WTC11 (cell line): ENCODE data around the gene DENND2C. TPM values are rescaled to one million over a fixed set of nuclear protein-coding genes. Genes with fewer than 3 reads are reported as not detected.

ENCODE experiments used
- ATAC-seq: fragments of 200-7000 bp; cut with Tn5 transposase; 2 replicates; pipeline ENCODE4 v1.10.0; 2021; ENCODE audit warnings: mild to moderate bottlenecking, moderate library complexity
- CTCF ChIA-PET: fragments of 300-600 bp; sonication (Branson Sonifier 250); formaldehyde crosslinking; loops from one replicate; lab custom pipeline; 2021; ENCODE audit warnings: antibody characterized with exemption; lab: Charles Lee
- POLR2A ChIA-PET: fragments of 350-600 bp; sonication (Branson Sonifier 250); formaldehyde crosslinking; loops from one replicate; lab custom pipeline; 2021; ENCODE audit warnings: antibody characterized with exemption; lab: Charles Lee
- DNase-seq: peaks from one replicate; pipeline ENCODE4 v3.0.0; 2021; ENCODE audit warnings: low spot score
- H3K27ac Mint-ChIP-seq: 2 replicates; pipeline ENCODE4 v1.8.0; 2021; ENCODE audit warnings: mixed read lengths
- H3K27me3 Mint-ChIP-seq: 2 replicates; pipeline ENCODE4 v1.8.0; 2021; ENCODE audit warnings: low read depth, mild to moderate bottlenecking, moderate library complexity, mixed read lengths
- H3K36me3 Mint-ChIP-seq: 2 replicates; pipeline ENCODE4 v1.8.0; 2021; ENCODE audit warnings: mixed read lengths
- H3K4me1 Mint-ChIP-seq: 2 replicates; pipeline ENCODE4 v1.8.0; 2022; ENCODE audit warnings: mixed read lengths
- H3K4me3 Mint-ChIP-seq: 2 replicates; pipeline ENCODE4 v1.8.0; 2021; ENCODE audit warnings: mild to moderate bottlenecking, moderate library complexity, mixed read lengths
- H3K9me3 Mint-ChIP-seq: 2 replicates; pipeline ENCODE4 v1.8.0; 2021; ENCODE audit warnings: mixed read lengths
- CREM ChIP-seq: sonication (generic); formaldehyde crosslinking; IDR thresholded peaks from 2 replicates; pipeline ENCODE4 v1.8.1; 2022; ENCODE audit warnings: mild to moderate bottlenecking, missing genetic modification reagents, moderate library complexity
- ETV6 ChIP-seq: sonication (generic); formaldehyde crosslinking; IDR thresholded peaks from 2 replicates; pipeline ENCODE4 v1.8.1; 2022; ENCODE audit warnings: mild to moderate bottlenecking, missing genetic modification reagents
- KAT7 ChIP-seq: sonication (generic); formaldehyde crosslinking; IDR thresholded peaks from 2 replicates; pipeline ENCODE4 v1.8.1; 2023; ENCODE audit warnings: missing genetic modification reagents, mild to moderate bottlenecking, borderline replicate concordance
- RORB ChIP-seq: fragments of 250-450 bp; sonication (Bioruptor Pico); IDR thresholded peaks from 2 replicates; pipeline ENCODE4 v1.9.0; 2021; ENCODE audit warnings: mild to moderate bottlenecking
- SMAD4 ChIP-seq: sonication (generic); formaldehyde crosslinking; IDR thresholded peaks from 2 replicates; pipeline ENCODE4 v1.8.0; 2022; ENCODE audit warnings: mild to moderate bottlenecking, missing genetic modification reagents
- SOX15 ChIP-seq: fragments of 250-450 bp; sonication (Bioruptor Pico); IDR thresholded peaks from 2 replicates; pipeline ENCODE4 v1.9.0; 2021; ENCODE audit warnings: mild to moderate bottlenecking
- SP1 ChIP-seq: sonication (generic); formaldehyde crosslinking; conservative IDR thresholded peaks from 2 replicates; pipeline ENCODE4 v1.8.1; 2022; ENCODE audit warnings: missing genetic modification reagents
- ZNF263 ChIP-seq: sonication (generic); formaldehyde crosslinking; IDR thresholded peaks from 2 replicates; pipeline ENCODE4 v1.8.1; 2022; ENCODE audit warnings: low read depth, mild to moderate bottlenecking, moderate library complexity, missing genetic modification reagents
- total RNA-seq: library from RNA; stranded (reverse); gene quantifications from 3 replicates; pipeline ENCODE4 v1.2.3, GENCODE V29; 2021
- TF ChIP-seq, protein P1 (sequence below): sonication (generic); formaldehyde crosslinking; IDR thresholded peaks from 2 replicates; pipeline ENCODE4 v1.8.1; 2022; ENCODE audit warnings: mild to moderate bottlenecking, moderate library complexity, missing genetic modification reagents
- TF ChIP-seq, protein P2 (sequence below): sonication (generic); formaldehyde crosslinking; IDR thresholded peaks from 2 replicates; pipeline ENCODE4 v1.8.1; 2023; ENCODE audit warnings: mild to moderate bottlenecking, missing genetic modification reagents, moderate library complexity
- TF ChIP-seq, protein P3 (sequence below): sonication (generic); formaldehyde crosslinking; conservative IDR thresholded peaks from 2 replicates; pipeline ENCODE4 v1.8.1; 2023; ENCODE audit warnings: mild to moderate bottlenecking, low read depth, missing genetic modification reagents, moderate library complexity
- TF ChIP-seq, protein P4 (sequence below): fragments of 250-450 bp; sonication (Bioruptor Pico); IDR thresholded peaks from 2 replicates; pipeline ENCODE4 v1.9.0; 2021; ENCODE audit warnings: moderate library complexity, mild to moderate bottlenecking, inconsistent platforms, borderline replicate concordance
- TF ChIP-seq, protein P5 (sequence below): sonication (generic); formaldehyde crosslinking; IDR thresholded peaks from 2 replicates; pipeline ENCODE4 v1.8.0; 2022; ENCODE audit warnings: mild to moderate bottlenecking, missing genetic modification reagents
- TF ChIP-seq, protein P6 (sequence below): sonication (generic); formaldehyde crosslinking; IDR thresholded peaks from 2 replicates; pipeline ENCODE4 v1.8.0; 2023; ENCODE audit warnings: missing genetic modification reagents, mild to moderate bottlenecking, borderline replicate concordance
- TF ChIP-seq, protein P7 (sequence below): sonication (generic); formaldehyde crosslinking; IDR thresholded peaks from 2 replicates; pipeline ENCODE4 v1.8.1; 2023; ENCODE audit warnings: mild to moderate bottlenecking, missing genetic modification reagents, moderate library complexity
- TF ChIP-seq, protein P8 (sequence below): fragments of 250-450 bp; sonication (Bioruptor Pico); IDR thresholded peaks from 2 replicates; pipeline ENCODE4 v1.9.0; 2021; ENCODE audit warnings: mild to moderate bottlenecking

The DENND2C gene
- total RNA-seq, 1 experiment from 2014 or later = 2.9 TPM

DNA sequence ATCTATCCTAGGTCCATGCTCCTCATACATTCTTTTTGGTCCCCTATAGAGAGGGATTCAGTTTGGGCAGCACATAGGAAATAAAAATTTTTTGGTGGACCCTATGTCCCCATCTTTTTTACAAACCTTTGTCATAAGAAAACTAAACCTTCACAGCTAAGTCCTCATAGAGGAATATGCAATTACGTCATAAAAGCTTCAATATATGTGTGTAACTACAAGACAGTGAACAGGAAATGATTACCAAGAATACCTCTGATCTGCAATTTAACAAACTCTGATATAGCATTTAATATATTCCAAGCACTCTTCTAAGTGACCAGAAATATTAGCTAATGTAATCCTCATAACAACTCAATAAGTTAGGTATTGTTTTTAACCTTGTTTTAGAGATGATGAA is 6.3 kb upstream of the DENND2C start:
- ChIA-PET POLR2A (no interaction called here), CTCF (no interaction called here)
- H3K4me1 Mint-ChIP-seq = no peaks in the 10 kb centered on the region
- H3K27ac Mint-ChIP-seq = no peak overlapping the region
- H3K4me3 Mint-ChIP-seq = no peak overlapping the region
- peaks cover 37% of the 10 kb centered on the region for H3K27me3 Mint-ChIP-seq
- TF ChIP-seq KAT7 (no peak), RORB (CRISPR knock-in tag) (no peak), CREM (CRISPR knock-in tag) (no peak), ETV6 (no peak)
- TF ChIP-seq, protein P1, sequence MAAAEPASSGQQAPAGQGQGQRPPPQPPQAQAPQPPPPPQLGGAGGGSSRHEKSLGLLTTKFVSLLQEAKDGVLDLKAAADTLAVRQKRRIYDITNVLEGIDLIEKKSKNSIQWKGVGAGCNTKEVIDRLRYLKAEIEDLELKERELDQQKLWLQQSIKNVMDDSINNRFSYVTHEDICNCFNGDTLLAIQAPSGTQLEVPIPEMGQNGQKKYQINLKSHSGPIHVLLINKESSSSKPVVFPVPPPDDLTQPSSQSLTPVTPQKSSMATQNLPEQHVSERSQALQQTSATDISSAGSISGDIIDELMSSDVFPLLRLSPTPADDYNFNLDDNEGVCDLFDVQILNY (CRISPR knock-in tag) = no peak
- TF ChIP-seq, protein P2, sequence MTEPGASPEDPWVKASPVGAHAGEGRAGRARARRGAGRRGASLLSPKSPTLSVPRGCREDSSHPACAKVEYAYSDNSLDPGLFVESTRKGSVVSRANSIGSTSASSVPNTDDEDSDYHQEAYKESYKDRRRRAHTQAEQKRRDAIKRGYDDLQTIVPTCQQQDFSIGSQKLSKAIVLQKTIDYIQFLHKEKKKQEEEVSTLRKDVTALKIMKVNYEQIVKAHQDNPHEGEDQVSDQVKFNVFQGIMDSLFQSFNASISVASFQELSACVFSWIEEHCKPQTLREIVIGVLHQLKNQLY = no peak
- TF ChIP-seq, protein P3, sequence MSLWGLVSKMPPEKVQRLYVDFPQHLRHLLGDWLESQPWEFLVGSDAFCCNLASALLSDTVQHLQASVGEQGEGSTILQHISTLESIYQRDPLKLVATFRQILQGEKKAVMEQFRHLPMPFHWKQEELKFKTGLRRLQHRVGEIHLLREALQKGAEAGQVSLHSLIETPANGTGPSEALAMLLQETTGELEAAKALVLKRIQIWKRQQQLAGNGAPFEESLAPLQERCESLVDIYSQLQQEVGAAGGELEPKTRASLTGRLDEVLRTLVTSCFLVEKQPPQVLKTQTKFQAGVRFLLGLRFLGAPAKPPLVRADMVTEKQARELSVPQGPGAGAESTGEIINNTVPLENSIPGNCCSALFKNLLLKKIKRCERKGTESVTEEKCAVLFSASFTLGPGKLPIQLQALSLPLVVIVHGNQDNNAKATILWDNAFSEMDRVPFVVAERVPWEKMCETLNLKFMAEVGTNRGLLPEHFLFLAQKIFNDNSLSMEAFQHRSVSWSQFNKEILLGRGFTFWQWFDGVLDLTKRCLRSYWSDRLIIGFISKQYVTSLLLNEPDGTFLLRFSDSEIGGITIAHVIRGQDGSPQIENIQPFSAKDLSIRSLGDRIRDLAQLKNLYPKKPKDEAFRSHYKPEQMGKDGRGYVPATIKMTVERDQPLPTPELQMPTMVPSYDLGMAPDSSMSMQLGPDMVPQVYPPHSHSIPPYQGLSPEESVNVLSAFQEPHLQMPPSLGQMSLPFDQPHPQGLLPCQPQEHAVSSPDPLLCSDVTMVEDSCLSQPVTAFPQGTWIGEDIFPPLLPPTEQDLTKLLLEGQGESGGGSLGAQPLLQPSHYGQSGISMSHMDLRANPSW (CRISPR knock-in tag) = no peak
- TF ChIP-seq, protein P4, sequence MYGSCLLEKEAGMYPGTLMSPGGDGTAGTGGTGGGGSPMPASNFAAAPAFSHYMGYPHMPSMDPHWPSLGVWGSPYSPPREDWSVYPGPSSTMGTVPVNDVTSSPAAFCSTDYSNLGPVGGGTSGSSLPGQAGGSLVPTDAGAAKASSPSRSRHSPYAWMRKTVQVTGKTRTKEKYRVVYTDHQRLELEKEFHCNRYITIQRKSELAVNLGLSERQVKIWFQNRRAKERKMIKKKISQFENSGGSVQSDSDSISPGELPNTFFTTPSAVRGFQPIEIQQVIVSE (CRISPR knock-in tag) = no peak
- TF ChIP-seq, protein P5, sequence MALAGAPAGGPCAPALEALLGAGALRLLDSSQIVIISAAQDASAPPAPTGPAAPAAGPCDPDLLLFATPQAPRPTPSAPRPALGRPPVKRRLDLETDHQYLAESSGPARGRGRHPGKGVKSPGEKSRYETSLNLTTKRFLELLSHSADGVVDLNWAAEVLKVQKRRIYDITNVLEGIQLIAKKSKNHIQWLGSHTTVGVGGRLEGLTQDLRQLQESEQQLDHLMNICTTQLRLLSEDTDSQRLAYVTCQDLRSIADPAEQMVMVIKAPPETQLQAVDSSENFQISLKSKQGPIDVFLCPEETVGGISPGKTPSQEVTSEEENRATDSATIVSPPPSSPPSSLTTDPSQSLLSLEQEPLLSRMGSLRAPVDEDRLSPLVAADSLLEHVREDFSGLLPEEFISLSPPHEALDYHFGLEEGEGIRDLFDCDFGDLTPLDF (CRISPR knock-in tag) = no peak
- no peak for ATAC-seq
- H3K36me3 Mint-ChIP-seq = no peaks in the 10 kb centered on the region
- DNase-seq = no peak
- no peaks in the 10 kb centered on the region for H3K9me3 Mint-ChIP-seq

DNA sequence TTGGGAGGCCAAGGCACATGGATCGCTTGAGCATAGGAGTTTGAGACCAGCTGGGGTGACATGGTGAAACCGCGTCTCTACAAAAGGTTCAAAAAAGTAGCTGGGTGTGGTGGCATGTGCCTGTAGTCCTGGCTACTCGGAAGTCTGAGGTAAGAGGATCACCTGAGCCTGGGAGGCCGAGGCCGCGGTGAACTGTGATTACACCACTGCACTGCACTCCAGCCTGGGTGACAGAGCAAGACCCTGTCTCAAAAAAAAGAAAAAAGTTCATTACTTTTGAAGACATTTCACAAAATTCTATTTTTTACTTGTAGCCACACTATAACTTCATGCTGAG is 2.1 kb upstream of the DENND2C start:
- POLR2A ChIA-PET = no interaction called here
- no peak for DNase-seq
- Mint-ChIP-seq H3K4me3 (no peak overlapping the region), H3K27me3 (peaks cover 55% of the 10 kb centered on the region), H3K4me1 (peaks cover 7% of the 10 kb centered on the region; the same call in 1 of the 2 replicates), H3K36me3 (no peaks in the 10 kb centered on the region), H3K9me3 (no peaks in the 10 kb centered on the region), H3K27ac (no peak overlapping the region)
- no peak for ATAC-seq
- no peak for TF ChIP-seq SOX15 (CRISPR knock-in tag)
- TF ChIP-seq, protein P4 (CRISPR knock-in tag) = no peak
- CTCF ChIA-PET = no interaction called here

DNA sequence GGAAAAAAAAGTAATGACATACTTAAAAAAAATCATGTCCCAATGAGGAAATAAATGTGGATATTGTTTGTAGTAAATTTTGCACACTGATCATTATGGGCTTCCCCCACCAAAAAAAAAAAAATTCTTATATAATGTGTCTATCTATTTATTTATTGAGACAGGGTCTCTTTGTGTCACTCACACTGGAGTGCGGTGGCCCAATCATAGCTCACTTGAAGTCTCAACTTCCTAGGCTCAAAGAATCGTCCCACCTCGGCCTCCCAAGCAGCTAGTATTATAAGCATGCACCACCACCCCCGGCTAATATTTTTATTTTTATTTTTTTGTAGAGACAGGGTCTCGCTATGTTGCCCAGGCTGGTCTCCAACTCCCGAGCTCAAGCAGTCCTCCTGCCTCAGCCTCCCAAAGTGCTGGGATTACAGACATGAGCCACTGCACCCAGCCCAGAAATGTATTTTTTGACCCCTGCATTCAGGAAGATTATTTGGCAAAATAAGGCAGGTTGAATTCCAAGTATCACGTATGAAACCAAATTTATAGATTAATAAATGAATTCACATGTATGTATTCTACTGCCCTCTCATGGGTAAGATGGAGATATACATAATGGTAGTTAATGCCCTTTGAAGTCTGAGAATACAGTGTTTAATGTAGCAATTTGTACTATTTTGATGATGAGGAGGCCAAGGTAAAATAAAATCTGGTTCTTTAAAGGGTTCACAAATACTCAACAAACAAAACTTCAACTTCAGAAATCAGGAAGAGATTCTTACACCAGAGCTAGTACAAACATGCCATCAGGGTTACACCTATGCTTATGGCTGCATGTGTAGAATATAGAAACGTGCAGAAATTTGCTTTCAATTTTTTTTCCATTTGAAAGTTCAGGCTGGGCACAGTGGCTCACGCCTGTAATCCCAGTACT is 1.4 kb upstream of the DENND2C start:
- CTCF ChIA-PET = no interaction called here
- Mint-ChIP-seq H3K4me1 (peaks cover 7% of the 10 kb centered on the region; the same call in 1 of the 2 replicates), H3K27me3 (peaks cover 56% of the 10 kb centered on the region), H3K9me3 (no peaks in the 10 kb centered on the region), H3K36me3 (no peaks in the 10 kb centered on the region), H3K27ac (no peak overlapping the region), H3K4me3 (peak overlapping the region; percentile 50)
- POLR2A ChIA-PET = interaction anchor here (0.7 kb wide), 1 partner anchor 910 kb away, joined by 3 read pairs; no protein-coding TSS in a partner anchor
- ATAC-seq (no peak), DNase-seq (no peak)
- TF ChIP-seq, protein P6, sequence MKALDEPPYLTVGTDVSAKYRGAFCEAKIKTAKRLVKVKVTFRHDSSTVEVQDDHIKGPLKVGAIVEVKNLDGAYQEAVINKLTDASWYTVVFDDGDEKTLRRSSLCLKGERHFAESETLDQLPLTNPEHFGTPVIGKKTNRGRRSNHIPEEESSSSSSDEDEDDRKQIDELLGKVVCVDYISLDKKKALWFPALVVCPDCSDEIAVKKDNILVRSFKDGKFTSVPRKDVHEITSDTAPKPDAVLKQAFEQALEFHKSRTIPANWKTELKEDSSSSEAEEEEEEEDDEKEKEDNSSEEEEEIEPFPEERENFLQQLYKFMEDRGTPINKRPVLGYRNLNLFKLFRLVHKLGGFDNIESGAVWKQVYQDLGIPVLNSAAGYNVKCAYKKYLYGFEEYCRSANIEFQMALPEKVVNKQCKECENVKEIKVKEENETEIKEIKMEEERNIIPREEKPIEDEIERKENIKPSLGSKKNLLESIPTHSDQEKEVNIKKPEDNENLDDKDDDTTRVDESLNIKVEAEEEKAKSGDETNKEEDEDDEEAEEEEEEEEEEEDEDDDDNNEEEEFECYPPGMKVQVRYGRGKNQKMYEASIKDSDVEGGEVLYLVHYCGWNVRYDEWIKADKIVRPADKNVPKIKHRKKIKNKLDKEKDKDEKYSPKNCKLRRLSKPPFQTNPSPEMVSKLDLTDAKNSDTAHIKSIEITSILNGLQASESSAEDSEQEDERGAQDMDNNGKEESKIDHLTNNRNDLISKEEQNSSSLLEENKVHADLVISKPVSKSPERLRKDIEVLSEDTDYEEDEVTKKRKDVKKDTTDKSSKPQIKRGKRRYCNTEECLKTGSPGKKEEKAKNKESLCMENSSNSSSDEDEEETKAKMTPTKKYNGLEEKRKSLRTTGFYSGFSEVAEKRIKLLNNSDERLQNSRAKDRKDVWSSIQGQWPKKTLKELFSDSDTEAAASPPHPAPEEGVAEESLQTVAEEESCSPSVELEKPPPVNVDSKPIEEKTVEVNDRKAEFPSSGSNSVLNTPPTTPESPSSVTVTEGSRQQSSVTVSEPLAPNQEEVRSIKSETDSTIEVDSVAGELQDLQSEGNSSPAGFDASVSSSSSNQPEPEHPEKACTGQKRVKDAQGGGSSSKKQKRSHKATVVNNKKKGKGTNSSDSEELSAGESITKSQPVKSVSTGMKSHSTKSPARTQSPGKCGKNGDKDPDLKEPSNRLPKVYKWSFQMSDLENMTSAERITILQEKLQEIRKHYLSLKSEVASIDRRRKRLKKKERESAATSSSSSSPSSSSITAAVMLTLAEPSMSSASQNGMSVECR (CRISPR knock-in tag) = no peak
- TF ChIP-seq SP1 (CRISPR knock-in tag) (no peak), SMAD4 (no peak), ZNF263 (CRISPR knock-in tag) (no peak)
- TF ChIP-seq, protein P7, sequence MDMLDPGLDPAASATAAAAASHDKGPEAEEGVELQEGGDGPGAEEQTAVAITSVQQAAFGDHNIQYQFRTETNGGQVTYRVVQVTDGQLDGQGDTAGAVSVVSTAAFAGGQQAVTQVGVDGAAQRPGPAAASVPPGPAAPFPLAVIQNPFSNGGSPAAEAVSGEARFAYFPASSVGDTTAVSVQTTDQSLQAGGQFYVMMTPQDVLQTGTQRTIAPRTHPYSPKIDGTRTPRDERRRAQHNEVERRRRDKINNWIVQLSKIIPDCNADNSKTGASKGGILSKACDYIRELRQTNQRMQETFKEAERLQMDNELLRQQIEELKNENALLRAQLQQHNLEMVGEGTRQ (CRISPR knock-in tag) = no peak
- TF ChIP-seq, protein P8, sequence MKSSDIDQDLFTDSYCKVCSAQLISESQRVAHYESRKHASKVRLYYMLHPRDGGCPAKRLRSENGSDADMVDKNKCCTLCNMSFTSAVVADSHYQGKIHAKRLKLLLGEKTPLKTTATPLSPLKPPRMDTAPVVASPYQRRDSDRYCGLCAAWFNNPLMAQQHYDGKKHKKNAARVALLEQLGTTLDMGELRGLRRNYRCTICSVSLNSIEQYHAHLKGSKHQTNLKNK (CRISPR knock-in tag) = no peak
